Anterior cingulate cortex (tissue), 58 donors: Measurements from ENCODE around the gene PALB2.
A peak's percentile ranks its signal among the peaks of the same experiment; 100 is the strongest.

Experiments
- DNase-seq, 58 donors: peaks; one replicate each; lab custom pipeline; 2025; lab: John Stamatoyannopoulos, UW

The PALB2 gene

DNA sequence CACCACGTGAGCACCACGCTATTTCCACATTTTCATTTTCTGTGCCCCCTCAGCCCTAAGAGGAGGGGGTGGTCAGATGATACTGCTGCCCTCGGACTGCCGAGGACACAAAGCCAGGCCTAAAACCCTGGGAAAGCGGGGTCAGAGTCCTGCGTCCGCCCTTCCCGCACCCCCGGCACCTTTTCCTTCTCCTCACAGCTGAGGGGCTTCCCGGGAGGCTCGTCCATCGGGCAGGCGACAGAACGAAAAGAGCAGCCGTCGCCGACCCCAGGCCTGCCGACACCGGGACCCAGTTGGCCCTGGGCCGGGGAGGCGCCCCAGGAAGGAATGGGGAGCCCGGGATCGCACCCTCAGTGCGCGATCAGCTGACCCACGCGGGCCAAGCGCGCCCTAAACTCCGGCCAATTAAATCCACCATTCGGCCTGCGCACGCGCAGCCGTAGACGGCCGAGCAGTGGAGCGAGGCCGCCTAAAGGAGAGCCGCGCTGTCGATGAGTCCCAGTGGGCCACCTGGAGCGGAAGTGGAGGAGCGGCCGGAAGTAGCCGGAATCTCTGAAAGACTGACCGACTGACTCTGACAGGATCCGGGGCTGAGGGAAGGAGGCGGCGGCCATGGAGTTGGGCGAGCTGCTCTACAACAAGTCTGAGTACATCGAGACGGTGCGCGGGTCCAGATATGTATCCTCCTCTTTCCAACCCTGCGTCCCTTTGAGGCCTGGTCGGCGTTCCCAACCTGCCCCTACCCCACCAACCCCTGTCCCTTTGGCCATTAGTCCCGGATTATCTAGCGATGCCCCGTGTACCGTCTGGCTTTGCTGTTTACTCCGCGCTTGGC, at the start of gene PALB2, which contains the start of gene DCTN5:
Gene PALB2, minus strand, starts transcription at position 380 of the 835 bp plus-strand sequence. Its CDS starts 153 bp downstream, at position 227.
Gene DCTN5, plus strand, starts transcription at position 536 of the 835 bp plus-strand sequence. Its CDS starts 77 bp downstream, at position 613.
- peak; percentile 67 to 96 (median 90) for DNase-seq

DNA sequence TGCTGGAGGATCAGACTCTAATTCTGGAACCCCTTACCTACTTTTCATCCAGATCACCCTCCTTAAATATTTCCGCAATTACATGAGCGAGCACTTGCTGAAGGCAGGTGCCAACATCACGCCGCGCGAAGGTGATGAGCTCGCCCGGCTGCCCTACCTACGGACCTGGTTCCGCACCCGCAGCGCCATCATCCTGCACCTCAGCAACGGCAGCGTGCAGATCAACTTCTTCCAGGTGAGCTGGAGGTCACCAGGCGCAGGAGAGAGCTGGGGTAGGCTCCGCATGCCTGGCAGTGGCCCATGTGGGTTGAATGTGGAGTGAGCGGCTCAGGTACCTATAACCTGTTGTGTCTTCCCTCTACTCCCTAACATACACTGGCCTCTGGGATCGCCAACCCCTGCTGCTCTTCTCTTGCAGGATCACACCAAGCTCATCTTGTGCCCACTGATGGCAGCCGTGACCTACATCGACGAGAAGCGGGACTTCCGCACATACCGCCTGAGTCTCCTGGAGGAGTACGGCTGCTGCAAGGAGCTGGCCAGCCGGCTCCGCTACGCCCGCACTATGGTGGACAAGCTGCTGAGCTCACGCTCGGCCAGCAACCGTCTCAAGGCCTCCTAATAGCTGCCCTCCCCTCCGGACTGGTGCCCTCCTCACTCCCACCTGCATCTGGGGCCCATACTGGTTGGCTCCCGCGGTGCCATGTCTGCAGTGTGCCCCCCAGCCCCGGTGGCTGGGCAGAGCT, 48.5 kb upstream of the PALB2 start:
- no peak for DNase-seq

DNA sequence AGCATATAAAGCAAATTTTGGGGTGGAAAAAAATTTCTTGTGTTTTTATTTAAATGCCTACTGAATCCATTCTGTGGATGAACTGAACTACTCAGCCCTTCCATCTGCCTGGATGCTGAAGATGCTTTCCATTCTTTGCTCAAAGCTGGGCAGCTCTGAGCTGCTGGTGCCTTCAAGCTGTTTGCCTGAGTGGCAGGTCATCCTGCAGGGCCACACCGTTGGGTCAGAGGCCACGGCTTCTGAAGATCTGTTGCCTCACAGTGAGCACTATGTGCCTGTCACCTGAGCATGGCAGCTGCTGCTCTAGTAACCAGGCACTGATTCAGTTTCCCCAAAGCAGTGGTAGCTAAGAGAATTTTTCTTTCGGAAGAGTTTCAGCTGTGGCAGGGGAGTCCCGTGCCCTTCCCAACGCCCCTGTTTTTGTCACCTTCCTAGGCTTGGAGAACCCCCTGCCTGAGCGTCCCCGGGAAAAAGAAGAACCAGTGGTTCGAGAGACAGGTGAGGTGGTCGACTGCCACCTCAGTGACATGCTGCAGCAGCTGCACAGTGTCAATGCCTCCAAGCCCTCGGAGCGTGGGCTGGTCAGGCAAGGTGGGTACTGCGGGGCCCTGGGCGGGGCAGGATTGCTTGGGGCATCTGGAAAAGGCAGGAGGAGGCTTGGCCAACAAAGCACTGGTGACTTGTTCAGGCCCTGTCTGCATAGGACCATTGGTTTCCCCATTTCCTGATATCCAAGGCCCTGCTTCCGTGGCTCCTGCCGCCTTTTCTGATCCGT, 46.1 kb upstream of the PALB2 start:
- no peak for DNase-seq

DNA sequence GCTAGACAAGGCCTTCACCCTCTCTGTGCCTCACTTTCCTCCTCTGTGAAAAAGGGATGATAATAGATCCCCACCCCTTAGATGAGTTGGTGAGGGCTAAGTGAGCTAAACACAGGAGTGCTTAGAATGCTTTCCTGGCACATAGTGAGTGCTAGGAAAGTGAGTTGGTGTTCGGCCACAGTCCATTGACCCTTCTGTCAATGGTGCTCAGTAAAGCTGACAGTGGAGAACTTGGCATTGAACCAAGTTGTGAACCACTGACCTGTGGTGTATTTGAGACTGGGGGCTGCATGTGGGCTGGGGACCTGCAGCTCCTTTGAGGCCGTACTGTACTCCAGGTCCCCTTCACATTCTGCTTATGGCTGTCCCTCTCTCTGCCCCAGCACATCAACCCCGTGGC, 42.4 kb upstream of the PALB2 start:
- DNase-seq, result no peak

DNA sequence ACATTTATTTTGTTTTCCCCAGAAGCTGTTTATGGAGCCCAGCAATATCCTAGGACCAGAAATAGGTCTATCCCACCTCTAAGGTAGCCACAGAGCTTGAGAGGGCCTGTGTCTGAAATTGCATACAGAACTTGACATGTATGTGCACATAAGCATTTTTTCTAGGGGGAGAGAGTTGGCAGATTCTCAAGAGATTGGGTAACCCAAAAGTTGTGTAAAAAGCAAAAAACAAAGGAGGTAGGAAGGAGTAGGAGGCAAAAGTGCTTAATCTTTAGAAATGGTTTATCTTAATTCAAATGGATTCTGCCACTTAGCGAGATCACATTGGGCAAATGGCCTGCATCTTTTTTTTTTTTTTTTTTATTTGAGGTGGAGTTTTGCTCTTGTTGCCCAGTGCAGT, 41.1 kb upstream of the PALB2 start:
- DNase-seq, result no peak

DNA sequence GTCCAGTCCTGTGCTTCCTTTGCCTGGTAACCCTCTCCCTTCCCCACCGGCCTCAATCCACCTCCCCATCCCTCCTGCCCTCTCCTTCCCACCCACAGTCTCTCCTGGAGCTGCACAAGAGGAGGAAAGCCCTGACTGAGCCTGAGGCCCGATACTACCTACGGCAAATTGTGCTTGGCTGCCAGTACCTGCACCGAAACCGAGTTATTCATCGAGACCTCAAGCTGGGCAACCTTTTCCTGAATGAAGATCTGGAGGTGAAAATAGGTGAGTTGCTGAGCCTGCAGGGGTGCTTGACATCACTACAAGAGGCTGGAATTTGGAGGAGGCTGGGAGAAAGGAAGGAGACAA, 38.9 kb upstream of the PALB2 start:
- no peak for DNase-seq

DNA sequence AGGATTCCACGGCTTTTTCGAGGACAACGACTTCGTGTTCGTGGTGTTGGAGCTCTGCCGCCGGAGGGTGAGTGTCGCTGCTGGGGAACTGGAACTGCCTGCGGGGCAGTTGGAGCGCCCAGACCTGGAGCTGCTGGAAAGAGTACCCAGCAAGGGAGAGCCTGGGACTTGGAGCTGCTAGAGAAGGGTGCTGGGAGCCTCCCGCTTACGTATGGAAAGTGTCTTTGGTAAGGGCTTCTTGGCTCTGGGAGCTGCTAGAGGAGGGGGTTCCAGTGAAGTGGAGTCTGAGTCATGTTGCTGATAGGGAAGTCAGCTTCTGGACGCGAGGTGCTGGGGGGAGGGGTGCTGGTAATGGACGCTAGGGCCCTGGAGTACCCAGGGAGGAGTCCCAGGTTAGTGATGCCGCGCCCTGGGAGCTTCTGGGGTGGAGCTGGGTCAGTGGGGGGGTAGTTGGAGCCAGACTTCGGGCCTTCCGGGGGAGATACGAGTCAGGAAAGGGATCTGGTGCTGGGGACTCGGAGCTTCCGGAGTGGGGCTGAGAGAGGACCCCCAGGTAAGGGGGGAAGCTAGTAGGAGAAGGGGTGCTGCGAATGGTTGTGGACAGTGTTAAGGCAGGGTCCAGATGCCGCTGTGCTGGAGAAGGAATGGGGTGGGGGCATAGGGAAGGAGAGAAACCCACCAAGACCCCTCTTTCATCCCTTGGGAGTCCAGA, 38.3 kb upstream of the PALB2 start:
- no peak for DNase-seq

DNA sequence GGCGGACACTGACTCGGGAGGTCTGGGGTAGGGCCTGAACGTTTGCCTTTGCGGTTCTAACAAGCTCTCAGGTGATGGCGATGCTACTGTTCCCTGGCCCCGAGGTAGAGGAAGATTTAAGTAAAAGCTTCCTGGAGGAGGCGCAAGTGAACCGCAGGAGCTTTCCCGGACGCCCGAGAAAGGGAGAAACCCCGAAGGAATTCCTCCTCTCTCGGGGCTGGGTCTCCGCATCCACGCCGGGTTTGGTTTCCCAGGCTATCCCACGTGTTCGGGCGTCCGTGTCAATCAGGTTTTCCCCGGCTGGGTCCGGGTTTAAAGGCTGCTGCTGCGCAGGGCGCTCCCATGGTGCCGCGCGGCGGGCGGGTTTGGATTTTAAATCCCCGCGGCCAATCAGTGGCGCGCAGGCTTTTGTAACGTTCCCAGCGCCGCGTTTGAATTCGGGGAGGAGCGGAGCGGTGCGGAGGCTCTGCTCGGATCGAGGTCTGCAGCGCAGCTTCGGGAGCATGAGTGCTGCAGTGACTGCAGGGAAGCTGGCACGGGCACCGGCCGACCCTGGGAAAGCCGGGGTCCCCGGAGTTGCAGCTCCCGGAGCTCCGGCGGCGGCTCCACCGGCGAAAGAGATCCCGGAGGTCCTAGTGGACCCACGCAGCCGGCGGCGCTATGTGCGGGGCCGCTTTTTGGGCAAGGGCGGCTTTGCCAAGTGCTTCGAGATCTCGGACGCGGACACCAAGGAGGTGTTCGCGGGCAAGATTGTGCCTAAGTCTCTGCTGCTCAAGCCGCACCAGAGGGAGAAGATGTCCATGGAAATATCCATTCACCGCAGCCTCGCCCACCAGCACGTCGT, 37.5 kb upstream of the PALB2 start, which contains the start of gene PLK1:
Gene PLK1, plus strand, starts transcription at position 460 of the 844 bp plus-strand sequence. Its CDS starts 44 bp downstream, at position 504.
- peak in 56 of 58 donors; percentile 14 to 86 (median 55) for DNase-seq

DNA sequence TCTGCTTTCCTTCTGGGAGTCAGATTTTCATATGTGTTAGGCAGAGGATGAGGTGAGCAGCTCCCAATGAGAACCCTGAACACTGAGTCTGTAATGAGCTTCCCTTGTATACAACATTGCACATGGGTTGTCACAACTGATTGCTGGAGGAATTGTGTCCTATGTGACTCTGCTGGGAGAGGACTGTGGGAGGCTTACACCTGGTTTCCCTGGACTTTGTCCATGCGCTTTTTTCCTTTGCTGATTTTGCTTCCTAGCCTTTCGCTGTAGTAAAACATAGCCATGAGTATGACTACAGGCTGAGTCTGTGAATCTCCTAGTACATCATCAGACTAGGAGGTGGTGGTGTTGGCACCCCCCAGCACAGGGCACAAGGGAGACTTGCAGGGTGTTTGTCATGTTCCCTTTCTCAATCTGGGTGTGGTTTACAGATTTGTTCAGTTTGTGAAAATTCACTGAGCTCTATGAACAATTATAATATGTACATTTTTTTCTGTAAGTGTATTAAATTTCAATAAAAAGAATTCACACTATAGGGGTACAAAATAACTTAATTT, 35.9 kb upstream of the PALB2 start:
- peak in 4 of 58 donors; percentile 3 to 14 (median 7) for DNase-seq

DNA sequence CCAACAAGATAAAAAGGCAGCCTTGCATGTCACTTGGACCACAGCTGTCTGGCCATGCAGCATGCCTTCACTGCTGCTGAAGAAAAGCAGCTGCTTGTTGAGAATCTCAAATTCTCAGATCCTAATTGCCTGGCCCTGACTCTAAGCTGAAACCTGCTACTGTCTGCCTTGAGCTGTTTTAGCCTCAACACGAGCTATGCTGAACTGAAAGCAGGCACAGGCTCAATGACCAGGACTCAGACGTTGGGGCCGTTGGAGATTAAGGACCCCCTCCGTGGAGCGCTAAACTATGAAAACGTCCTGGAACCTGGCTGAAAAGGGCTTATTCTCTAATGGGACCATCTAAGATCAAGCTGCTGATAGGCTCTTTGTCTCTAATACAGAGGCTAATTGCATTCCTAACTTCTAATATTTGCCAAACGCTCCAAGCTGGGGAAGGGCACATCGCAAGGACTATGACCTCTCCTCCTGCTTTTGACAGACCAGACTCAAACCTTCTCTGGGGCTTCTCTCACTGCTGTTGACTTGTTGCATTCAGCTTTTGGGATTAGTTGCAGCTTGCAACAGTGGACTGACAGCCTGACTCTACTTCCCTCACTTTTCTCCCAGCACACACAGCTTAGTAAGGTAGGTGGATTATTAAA, 33.0 kb upstream of the PALB2 start:
- DNase-seq, result peak in 2 of 58 donors; percentile 0 to 3

DNA sequence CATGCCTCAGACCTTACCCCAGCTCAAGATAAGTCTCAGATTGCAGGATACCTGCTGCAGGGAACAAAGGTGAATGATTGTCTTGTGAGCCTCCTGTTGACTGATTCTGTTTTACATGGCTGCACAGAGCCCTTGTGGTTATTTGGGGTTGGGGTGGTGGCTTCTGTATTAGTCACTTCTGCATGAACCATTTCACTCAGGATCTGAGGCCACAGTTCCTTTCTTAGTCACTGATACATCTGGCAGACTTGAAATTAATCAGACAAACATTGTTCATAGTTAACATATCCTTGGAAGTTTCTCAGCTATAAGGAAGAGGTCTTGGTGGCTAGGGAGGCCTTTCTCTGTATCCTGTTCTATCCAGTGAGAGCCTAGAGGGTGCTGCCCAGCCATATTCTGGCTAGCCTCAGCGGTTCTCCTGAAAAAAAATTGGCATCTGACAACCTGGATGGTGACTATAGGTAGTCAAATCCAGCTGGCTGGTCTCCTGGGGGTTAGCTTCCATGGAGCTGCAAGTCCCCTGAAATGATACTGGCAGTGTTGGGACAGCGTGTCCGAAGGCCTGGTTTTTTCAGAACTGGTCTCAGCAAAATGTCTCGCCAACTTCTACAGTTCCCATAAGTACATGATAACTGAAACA, 29.1 kb upstream of the PALB2 start:
- DNase-seq, result peak in 4 of 58 donors; percentile 6 to 23 (median 8)

DNA sequence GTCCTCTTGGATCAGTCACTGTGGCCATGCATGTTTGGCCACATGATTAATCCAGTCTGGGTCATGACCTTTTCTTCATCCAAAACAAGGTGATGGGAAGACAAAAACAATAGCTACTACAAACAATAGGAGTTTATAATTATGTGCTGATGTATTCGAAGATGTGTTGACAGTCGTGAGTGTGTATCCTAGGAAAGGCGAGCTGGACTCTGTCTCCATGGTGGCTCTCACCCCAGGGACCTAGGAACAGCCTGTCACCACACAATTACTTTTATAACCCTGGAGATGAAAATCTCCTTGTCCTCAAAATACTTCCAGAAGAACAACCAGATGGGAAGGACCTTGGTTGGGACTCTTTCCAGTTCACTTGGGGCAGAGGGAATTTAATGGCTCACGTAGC, 27.8 kb upstream of the PALB2 start:
- DNase-seq, result no peak

DNA sequence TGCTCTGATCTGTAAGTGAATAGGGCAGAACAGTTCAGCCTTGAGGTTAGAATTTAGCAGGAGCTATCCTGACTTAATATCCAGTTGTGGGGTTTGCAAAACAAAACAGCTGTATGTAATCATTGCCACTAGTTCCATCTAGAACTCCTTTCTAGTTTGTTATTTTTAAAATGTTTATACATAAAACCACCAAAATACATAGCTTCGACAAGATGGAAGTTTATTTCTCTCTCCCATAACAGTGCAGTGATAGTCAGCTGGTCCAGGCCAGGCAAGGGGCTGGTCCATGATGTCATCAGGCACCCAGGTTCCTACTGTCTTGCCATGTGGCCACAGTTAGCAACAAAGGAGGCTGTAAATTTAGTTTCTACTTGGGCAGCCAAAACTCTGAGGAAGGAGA, 27.1 kb upstream of the PALB2 start:
- DNase-seq, result no peak

DNA sequence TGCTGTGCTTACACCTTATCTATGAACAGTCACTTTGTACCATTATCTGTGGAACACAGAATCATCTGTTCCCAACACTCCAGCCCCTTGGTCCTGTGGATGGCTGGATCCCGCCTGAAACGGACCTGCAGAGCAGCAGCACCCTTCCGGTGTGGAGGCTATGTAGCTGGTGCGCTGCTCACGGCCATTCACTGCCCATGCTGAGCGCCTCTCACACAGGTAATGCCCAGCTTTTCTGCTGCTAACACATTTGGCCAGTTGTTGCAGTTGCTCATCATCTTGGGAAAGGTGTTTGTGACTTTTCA, 26.2 kb upstream of the PALB2 start:
- no peak for DNase-seq

DNA sequence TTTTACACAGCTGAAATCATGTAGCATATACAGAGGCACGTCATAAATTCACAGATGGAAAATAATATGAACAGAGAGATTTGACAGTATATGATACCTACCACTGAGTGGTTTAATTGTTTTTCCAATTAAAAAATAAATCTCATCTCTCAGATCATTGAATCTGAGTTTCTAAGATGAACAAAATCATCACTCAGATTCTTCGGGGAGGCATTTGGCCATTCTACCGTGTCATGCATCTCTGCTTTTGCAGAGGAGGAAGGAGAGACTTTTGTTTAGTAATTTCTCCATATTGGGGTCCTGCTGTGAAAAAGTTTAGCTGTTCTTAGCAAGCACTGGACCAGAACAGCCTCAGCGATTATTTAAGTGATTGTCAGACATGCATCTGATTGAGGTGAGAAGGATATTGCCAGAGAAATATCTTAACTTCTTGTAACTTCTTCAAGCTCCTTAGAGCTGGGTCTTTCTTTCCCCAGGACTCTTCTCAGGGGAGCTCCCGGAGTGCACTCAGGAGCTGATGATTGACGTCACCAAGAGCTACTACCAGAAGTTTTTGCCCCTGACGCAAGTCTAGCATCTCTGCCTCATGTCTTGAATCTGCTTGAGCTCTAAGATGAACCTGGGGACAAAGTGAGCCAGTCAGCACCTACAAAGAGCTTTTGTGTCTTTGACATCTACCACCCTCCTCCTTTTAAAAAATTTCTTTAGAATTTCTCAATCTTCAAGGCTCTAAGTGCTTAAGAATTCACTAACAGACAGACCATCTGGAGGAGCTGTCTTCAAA, 25.7 kb upstream of the PALB2 start:
- DNase-seq, result no peak

DNA sequence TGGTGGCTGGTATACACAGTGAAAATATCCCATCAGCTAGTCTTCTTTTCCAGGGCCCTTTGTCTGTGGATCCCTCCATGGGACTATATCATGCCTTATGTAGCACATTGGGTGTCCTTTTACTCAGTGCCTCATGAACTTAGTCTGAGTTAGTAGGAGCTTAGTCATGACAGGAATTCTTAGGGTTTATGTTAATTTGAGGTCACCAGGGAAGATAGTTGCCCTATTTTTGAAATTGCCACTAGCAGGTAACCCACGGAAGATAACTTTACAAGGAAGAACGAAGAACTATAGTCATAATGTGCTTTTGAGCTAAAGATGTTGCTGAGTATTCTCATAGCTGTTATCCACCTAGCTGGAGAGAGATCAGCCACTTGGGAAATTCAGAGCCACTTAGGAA, 22.8 kb upstream of the PALB2 start:
- DNase-seq, result no peak

DNA sequence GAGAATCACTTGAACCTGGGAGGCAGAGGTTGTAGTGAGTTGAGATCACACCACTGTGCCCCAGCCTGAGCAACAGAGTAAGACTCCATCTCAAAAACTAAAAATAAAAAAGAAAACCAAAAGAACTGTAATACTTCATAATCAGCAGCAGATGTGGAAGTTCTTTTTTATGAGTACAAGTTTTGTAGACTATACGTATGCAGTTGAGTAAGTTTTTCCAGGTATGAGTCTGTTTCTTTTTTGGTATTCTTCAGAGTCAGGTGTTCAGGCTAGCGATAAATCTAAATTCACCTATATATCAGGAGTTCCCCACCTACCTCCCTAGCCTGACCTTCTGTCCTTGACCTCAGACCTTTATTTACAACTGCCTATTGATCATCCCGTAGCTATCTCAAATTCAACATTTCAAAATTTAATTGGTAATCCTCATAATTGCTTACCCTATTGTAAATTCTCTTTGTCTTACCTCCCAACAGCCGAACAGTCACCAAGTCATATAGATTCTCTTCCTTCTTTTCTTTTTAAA, 10.9 kb upstream of the PALB2 start:
- DNase-seq, result no peak
